Mesothelial cell of epicardium (in vitro differentiated cells): ENCODE measurements around the gene ZNF438. TPM values are rescaled to one million over a fixed set of nuclear protein-coding genes. Genes with fewer than 3 reads are reported as not detected.

Experiments
- DNase-seq, 2 experiments: peaks; one replicate each; pipeline ENCODE4 v3.0.0; 2021; ENCODE audit warnings: low spot score in 2 of 2; ENCODE audit not compliant: unreplicated experiment in 2 of 2
- H3K27ac Mint-ChIP-seq: 2 replicates; pipeline ENCODE4 v1.8.0; 2021; ENCODE audit warnings: mixed read lengths
- H3K27me3 Mint-ChIP-seq: 2 replicates; pipeline ENCODE4 v1.8.0; 2021; ENCODE audit warnings: low read depth, mixed read lengths
- H3K36me3 Mint-ChIP-seq: 2 replicates; pipeline ENCODE4 v1.8.0; 2021; ENCODE audit warnings: mixed read lengths
- H3K4me1 Mint-ChIP-seq: 2 replicates; pipeline ENCODE4 v1.8.0; 2021; ENCODE audit warnings: mixed read lengths
- H3K4me3 Mint-ChIP-seq: 2 replicates; pipeline ENCODE4 v1.8.0; 2021; ENCODE audit warnings: mild to moderate bottlenecking, moderate library complexity, mixed read lengths
- H3K9me3 Mint-ChIP-seq: 2 replicates; pipeline ENCODE4 v1.8.0; 2021; ENCODE audit warnings: mixed read lengths
- CTCF ChIP-seq: fragments of 200-600 bp; sonication (generic); IDR thresholded peaks from one replicate; pipeline ENCODE4 v1.5.0; 2021; ENCODE audit warnings: antibody characterized with exemption; ENCODE audit not compliant: unreplicated experiment
- total RNA-seq: library from RNA; stranded (reverse); gene quantifications from 3 replicates; pipeline ENCODE4 v1.2.1, GENCODE V29; 2021

Gene ZNF438
- total RNA-seq, 1 donor from 2014 or later, result 6.0 TPM

- Mint-ChIP-seq H3K27me3 (no peaks in the 10 kb centered on the region), H3K4me1 (peaks cover 58% of the 10 kb centered on the region), H3K9me3 (peaks cover 11% of the 10 kb centered on the region), H3K36me3 (no peaks in the 10 kb centered on the region), H3K27ac (no peak overlapping the region), H3K4me3 (no peak overlapping the region)
- no peak for DNase-seq
- no peak for TF ChIP-seq CTCF
Observed at GRCh38 chr10:30825022-30825421, 206.6 kb downstream of the ZNF438 start.

GRCh38 chr10:30823651-30824050 is 208.0 kb downstream of the ZNF438 start:
- Mint-ChIP-seq H3K4me1 (peaks cover 59% of the 10 kb centered on the region), H3K9me3 (peaks cover 10% of the 10 kb centered on the region), H3K27me3 (no peaks in the 10 kb centered on the region), H3K27ac (no peak overlapping the region), H3K4me3 (no peak overlapping the region), H3K36me3 (no peaks in the 10 kb centered on the region)
- TF ChIP-seq CTCF, result no peak
- no peak for DNase-seq

GRCh38 chr10:30822693-30823465 is 208.8 kb downstream of the ZNF438 start:
- TF ChIP-seq CTCF, result no peak
- Mint-ChIP-seq H3K4me3 (no peak overlapping the region), H3K36me3 (no peaks in the 10 kb centered on the region), H3K9me3 (peaks cover 5% of the 10 kb centered on the region), H3K27ac (no peak overlapping the region), H3K27me3 (no peaks in the 10 kb centered on the region), H3K4me1 (peaks cover 58% of the 10 kb centered on the region)
- no peak for DNase-seq

- no peak overlapping the region for H3K4me3 Mint-ChIP-seq
- H3K27me3 Mint-ChIP-seq, result no peaks in the 10 kb centered on the region
- H3K27ac Mint-ChIP-seq, result peak overlapping the region; percentile 96
- no peaks in the 10 kb centered on the region for H3K36me3 Mint-ChIP-seq
- peaks cover 5% of the 10 kb centered on the region for H3K9me3 Mint-ChIP-seq
- no peak for DNase-seq
- H3K4me1 Mint-ChIP-seq, result peaks cover 51% of the 10 kb centered on the region
- TF ChIP-seq CTCF, result no peak
Observed at GRCh38 chr10:30821994-30822692, 209.5 kb downstream of the ZNF438 start.

- Mint-ChIP-seq H3K4me3 (no peak overlapping the region), H3K36me3 (no peaks in the 10 kb centered on the region), H3K4me1 (peaks cover 58% of the 10 kb centered on the region), H3K27ac (peak overlapping the region; percentile 96), H3K9me3 (peaks cover 5% of the 10 kb centered on the region), H3K27me3 (no peaks in the 10 kb centered on the region)
- DNase-seq, result no peak
- no peak for TF ChIP-seq CTCF
Observed at GRCh38 chr10:30821261-30821993, 210.2 kb downstream of the ZNF438 start.
